GM12878 (cell line): Measurements from ENCODE around the gene PSMD4. TPM values are rescaled to one million over a fixed set of nuclear protein-coding genes. Genes with fewer than 3 reads are reported as not detected.

Experiments used
- BACH1 ChIP-seq: fragments of 450-650 bp; IDR thresholded peaks from 2 replicates; pipeline ENCODE4 v1.6.1; 2017; ENCODE audit warnings: mild to moderate bottlenecking, borderline replicate concordance
- BCL3 ChIP-seq: IDR thresholded peaks from 2 replicates; pipeline ENCODE4 v1.6.1; 2011; ENCODE audit warnings: borderline replicate concordance, low read depth, mild to moderate bottlenecking, moderate library complexity, low read length; ENCODE audit not compliant: insufficient read depth, poor library complexity, severe bottlenecking
- BMI1 ChIP-seq: fragments of 450-650 bp; IDR thresholded peaks from 2 replicates; pipeline ENCODE4 v1.6.1; 2016; ENCODE audit warnings: mild to moderate bottlenecking, moderate library complexity, borderline replicate concordance
- CBX3 ChIP-seq: fragments of 200-600 bp; sonication (generic); IDR thresholded peaks from 2 replicates; pipeline ENCODE4 v1.6.1; 2016; ENCODE audit warnings: low read depth, borderline replicate concordance
- CREB1 ChIP-seq: IDR thresholded peaks from 2 replicates; pipeline ENCODE4 v1.6.1; 2012; ENCODE audit warnings: low read depth, mild to moderate bottlenecking, inconsistent platforms
- E2F4 ChIP-seq: IDR thresholded peaks from 2 replicates; pipeline ENCODE4 v1.6.1; 2012; ENCODE audit warnings: low read depth, low read length, improper control_type of control experiment
- EZH2 ChIP-seq: IDR thresholded peaks from 2 replicates; pipeline ENCODE4 v1.6.1; 2012; ENCODE audit warnings: low read depth, mild to moderate bottlenecking, control low read depth, inconsistent platforms, low read length, borderline replicate concordance; ENCODE audit not compliant: control insufficient read depth
- HDAC2 ChIP-seq: fragments of 200-600 bp; sonication (generic); IDR thresholded peaks from 2 replicates; pipeline ENCODE4 v1.6.1; 2017
- IRF4 ChIP-seq: IDR thresholded peaks from 2 replicates; pipeline ENCODE4 v1.6.1; 2011; ENCODE audit warnings: low read depth, low read length
- NFYB ChIP-seq: IDR thresholded peaks from 2 replicates; pipeline ENCODE4 v1.6.1; 2011; ENCODE audit warnings: low read depth, mild to moderate bottlenecking, low read length, improper control_type of control experiment, moderate library complexity; ENCODE audit not compliant: insufficient read depth
- NR2F1 ChIP-seq: fragments of 450-650 bp; conservative IDR thresholded peaks from 2 replicates; pipeline ENCODE4 v1.6.1; 2017; ENCODE audit warnings: mild to moderate bottlenecking
- POLR2AphosphoS5 ChIP-seq: IDR thresholded peaks from 2 replicates; pipeline ENCODE4 v1.6.1; 2011; ENCODE audit warnings: mild to moderate bottlenecking, low read length, inconsistent platforms
- POU2F2 ChIP-seq: IDR thresholded peaks from 3 replicates; pipeline ENCODE4 v1.6.1; 2011; ENCODE audit warnings: low read depth, mild to moderate bottlenecking, low read length, borderline replicate concordance
- PRDM15 ChIP-seq: fragments of 450-650 bp; formaldehyde crosslinking; IDR thresholded peaks from 2 replicates; pipeline ENCODE4 v1.4.0; 2020; ENCODE audit warnings: mild to moderate bottlenecking, moderate library complexity
- RFX5 ChIP-seq: IDR thresholded peaks from 2 replicates; pipeline ENCODE4 v1.6.1; 2011; ENCODE audit warnings: low read depth, low read length, improper control_type of control experiment
- SMAD5 ChIP-seq: IDR thresholded peaks from 2 replicates; pipeline ENCODE4 v1.6.1; 2016; ENCODE audit warnings: antibody characterized with exemption, low read depth
- SREBF2 ChIP-seq: IDR thresholded peaks from 2 replicates; pipeline ENCODE4 v1.6.1; 2012; ENCODE audit warnings: mild to moderate bottlenecking, low read length
- TCF12 ChIP-seq: IDR thresholded peaks from 2 replicates; pipeline ENCODE4 v1.6.1; 2011; ENCODE audit warnings: low read depth, mild to moderate bottlenecking, low read length
- TCF3 ChIP-seq: IDR thresholded peaks from 2 replicates; pipeline ENCODE4 v1.6.1; 2012; ENCODE audit warnings: low read depth, mild to moderate bottlenecking, low read length, borderline replicate concordance; ENCODE audit not compliant: insufficient read depth
- YBX1 ChIP-seq: fragments of 450-650 bp; IDR thresholded peaks from 2 replicates; pipeline ENCODE4 v1.6.1; 2016; ENCODE audit warnings: antibody characterized with exemption
- polyA plus RNA-seq, 11 experiments: library from polyadenylated mRNA; depleted of rRNA in 4 of 11; unstranded in 6 of 11; stranded (reverse) in 5 of 11; fragments of >200 nt; fragmentation: Nextera tagmentation in 4 of 11; fragmentation: Illumina TruSeq in 1 of 11; extraction: Ambion mirVana in 4 of 11; extraction: Trizol in 1 of 11; gene quantifications; 1 replicate in 1 of 11; 2 replicates in 10 of 11; pipeline versions ENCODE4 v1.2.1 to v1.2.3, GENCODE V29; 2011 to 2016; ENCODE audit warnings: inconsistent platforms in 2 of 11, missing spikeins in 2 of 11, low read depth in 1 of 11
- total RNA-seq, 4 experiments: library from RNA; depleted of rRNA in 3 of 4; stranded (reverse); fragments of >200 nt in 3 of 4; fragmentation: Illumina TruSeq in 1 of 4; extraction: Trizol in 1 of 4; gene quantifications; 2 replicates each; pipeline versions ENCODE4 v1.2.1 to v1.2.3, GENCODE V29; 2013 to 2021
- TF ChIP-seq, protein P1 (sequence below): fragments of 450-650 bp; IDR thresholded peaks from 2 replicates; pipeline ENCODE4 v1.6.1; 2014; ENCODE audit warnings: mild to moderate bottlenecking
- TF ChIP-seq, protein P2 (sequence below): IDR thresholded peaks from 2 replicates; pipeline ENCODE4 v1.6.1; 2012; ENCODE audit warnings: low read depth, low read length, improper control_type of control experiment

The PSMD4 gene
- total and polyA plus RNA-seq, 10 of the 15 experiments (the other 5 are each of a cell fraction or from before 2014, with no cell fraction given), result 129 to 281 (median 188) TPM

DNA sequence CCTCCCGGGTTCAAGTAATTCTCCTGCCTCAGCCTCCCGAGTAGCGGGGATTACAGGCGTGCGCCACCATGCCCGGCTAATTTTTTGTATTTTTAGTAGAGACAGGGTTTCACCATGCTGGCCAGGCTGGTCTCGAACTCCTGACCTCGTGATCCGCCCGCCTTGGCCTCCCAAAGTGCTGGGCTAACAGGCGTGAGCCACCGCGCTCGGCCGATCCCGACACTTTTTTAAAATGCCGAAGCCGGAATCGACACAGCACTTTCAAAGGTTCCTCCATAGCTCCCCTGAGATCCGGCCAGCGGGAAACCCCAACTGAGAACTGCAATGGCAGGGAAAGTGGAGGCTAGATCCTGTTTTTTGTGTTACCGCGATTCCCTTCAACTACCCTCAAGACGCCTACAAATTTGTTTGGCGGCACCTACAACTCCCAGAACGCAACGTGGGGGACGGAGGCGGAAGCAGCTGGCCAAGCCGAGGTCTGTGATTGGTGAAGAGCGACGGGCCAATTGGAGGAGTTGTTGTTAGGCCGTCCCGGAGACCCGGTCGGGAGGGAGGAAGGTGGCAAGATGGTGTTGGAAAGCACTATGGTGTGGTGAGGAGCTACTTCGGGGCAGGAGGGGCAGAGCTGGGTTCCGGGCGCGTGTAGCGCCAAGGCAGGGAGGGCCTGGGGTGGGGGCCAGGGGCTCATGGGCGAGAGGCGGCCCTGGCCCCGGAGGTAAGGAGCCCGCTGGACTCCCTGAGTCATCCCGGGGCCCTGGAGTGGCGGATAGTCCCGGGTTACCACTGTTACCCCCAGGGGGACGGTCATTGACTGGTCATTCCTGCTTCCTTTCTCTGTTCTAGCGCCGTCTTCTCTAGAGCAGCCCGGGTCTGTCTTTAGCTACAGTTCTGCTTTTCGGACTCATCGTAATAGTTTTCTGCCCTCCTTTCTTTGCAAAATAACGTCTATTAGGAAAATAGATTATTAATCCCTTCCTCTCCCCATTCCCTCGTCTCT is at the start of gene PSMD4 (continued):
- TF ChIP-seq PRDM15 (CRISPR knock-in tag) (no peak), CBX3 (no peak), SREBF2 (no peak), EZH2 (no peak), IRF4 (no peak), E2F4 (peak; percentile 61; the same call in 1 of the 2 replicates), BCL3 (no peak), POU2F2 (no peak), POLR2AphosphoS5 (peak; percentile 93), SMAD5 (peak; percentile 85; the same call in 1 of the 2 replicates), HDAC2 (no peak), CREB1 (peak; percentile 77), YBX1 (no peak), NFYB (peak; percentile 96), RFX5 (peak; percentile 50; the same call in 1 of the 2 replicates), NR2F1 (no peak), TCF3 (no peak), TCF12 (peak; percentile 60; the same call in 1 of the 2 replicates), BMI1 (no peak), BACH1 (no peak)
- TF ChIP-seq, protein P1, sequence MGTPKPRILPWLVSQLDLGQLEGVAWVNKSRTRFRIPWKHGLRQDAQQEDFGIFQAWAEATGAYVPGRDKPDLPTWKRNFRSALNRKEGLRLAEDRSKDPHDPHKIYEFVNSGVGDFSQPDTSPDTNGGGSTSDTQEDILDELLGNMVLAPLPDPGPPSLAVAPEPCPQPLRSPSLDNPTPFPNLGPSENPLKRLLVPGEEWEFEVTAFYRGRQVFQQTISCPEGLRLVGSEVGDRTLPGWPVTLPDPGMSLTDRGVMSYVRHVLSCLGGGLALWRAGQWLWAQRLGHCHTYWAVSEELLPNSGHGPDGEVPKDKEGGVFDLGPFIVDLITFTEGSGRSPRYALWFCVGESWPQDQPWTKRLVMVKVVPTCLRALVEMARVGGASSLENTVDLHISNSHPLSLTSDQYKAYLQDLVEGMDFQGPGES, result peak; percentile 80; the same call in 1 of the 2 replicates
- TF ChIP-seq, protein P2, sequence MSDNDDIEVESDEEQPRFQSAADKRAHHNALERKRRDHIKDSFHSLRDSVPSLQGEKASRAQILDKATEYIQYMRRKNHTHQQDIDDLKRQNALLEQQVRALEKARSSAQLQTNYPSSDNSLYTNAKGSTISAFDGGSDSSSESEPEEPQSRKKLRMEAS, result peak; percentile 77
